ENCODE data around the gene PKD1.
A peak's percentile ranks its signal among the peaks of the same experiment; 100 is the strongest.

The PKD1 gene

GRCh38 chr16:2042171-2042985, 93.3 kb downstream of the PKD1 start:
- in situ Hi-C loops (cut with HindIII; ENCODE audit: low sequenced_read_pairs) = no loop called here
- H3K4me3 ChIP-seq (ENCODE audit: low read depth, low read length) = no peak overlapping the region
- TF ChIP-seq, protein P1, sequence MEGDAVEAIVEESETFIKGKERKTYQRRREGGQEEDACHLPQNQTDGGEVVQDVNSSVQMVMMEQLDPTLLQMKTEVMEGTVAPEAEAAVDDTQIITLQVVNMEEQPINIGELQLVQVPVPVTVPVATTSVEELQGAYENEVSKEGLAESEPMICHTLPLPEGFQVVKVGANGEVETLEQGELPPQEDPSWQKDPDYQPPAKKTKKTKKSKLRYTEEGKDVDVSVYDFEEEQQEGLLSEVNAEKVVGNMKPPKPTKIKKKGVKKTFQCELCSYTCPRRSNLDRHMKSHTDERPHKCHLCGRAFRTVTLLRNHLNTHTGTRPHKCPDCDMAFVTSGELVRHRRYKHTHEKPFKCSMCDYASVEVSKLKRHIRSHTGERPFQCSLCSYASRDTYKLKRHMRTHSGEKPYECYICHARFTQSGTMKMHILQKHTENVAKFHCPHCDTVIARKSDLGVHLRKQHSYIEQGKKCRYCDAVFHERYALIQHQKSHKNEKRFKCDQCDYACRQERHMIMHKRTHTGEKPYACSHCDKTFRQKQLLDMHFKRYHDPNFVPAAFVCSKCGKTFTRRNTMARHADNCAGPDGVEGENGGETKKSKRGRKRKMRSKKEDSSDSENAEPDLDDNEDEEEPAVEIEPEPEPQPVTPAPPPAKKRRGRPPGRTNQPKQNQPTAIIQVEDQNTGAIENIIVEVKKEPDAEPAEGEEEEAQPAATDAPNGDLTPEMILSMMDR (IDR thresholded peaks at IDR 0.05; ENCODE audit: low read depth, low read length) = no peak
- no peak for DNase-seq (ENCODE audit: low read depth, low spot score)

DNA sequence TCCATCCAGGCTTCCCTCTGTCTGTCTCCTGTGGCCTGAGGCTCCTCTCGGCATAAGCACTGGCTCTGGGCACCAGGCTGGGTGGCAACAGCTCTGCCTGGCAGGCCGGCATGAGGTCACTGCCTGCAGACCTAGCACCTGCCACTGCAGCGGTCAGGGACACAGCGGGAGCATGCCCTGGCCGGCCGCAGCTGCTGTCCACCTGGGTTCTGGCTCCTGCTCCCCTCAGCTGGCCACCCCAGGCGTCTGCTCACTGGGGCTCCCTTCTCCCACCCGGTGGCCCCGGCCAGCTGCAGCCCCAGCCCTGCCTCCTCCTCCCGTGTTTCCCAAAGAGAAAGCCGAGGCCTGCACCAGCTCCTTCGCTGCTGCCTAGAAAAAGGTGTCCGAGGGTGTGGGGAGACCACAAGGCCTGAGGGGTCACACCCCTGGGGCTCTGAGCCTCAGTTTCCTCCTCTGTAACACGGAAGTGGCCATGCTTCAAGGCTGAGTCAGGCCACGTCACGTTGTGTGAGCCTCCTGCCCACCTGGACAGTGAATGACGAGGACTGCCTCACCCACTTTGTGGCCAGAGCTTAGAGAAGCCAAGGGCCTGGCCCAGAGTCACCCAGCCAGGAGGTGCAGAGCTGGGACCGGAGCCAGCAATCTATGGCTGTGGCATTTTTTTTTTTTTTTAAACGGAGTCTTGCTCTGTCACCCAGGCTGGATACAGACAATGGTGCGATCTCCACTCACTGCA, 94.7 kb downstream of the PKD1 start:
- DNase-seq (ENCODE audit: low read depth, low spot score) = peak; percentile 43
- TF ChIP-seq, protein P1 (IDR thresholded peaks at IDR 0.05; ENCODE audit: low read depth, low read length) = no peak
- in situ Hi-C loops (cut with HindIII; ENCODE audit: low sequenced_read_pairs) = no loop called here
- H3K4me3 ChIP-seq (ENCODE audit: low read depth, low read length) = no peak overlapping the region

DNA sequence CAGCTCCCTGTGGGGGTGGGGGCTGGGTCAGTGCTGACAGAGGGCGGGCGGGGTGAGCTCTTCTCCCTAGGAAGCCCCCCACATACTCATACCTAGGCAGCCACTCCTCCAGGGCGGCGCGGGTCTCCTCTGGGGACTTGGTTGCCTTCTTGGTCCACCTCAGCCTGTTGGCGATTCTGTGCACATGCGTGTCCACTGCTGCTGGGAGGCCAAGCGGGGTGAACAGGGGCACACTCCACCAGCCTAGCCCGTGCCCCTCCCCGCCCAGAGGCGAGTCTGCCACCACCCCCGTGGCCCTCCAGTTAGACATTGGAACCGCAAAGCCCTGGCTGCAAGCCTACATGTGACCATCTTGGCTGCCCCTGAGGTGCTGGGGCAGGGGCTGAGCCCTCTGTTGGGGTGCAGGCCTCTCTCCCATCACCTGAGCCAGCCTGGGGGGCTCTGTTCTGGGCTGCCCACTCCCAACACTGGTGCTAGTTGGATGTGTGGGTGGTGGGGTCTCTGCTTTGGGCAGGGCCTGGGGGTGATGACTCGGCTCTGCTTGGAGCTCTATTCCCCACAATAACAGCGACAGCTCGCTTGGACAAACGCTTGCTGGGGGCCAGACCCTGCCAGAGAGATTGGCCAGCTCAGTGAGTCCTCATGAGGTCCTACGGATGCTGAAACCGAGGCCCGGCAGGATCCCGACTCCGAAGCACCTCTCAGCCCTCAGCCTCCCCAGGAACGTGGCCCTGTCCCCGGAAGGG, 95.5 kb downstream of the PKD1 start:
- no peak overlapping the region for H3K4me3 ChIP-seq (ENCODE audit: low read depth, low read length)
- no peak for DNase-seq (ENCODE audit: low read depth, low spot score)
- TF ChIP-seq, protein P1 (IDR thresholded peaks at IDR 0.05; ENCODE audit: low read depth, low read length) = no peak
- in situ Hi-C loops (cut with HindIII; ENCODE audit: low sequenced_read_pairs) = no loop called here

- peak; percentile 62 for DNase-seq (ENCODE audit: low read depth, low spot score)
- in situ Hi-C loops (cut with HindIII; ENCODE audit: low sequenced_read_pairs) = no loop called here
- TF ChIP-seq, protein P1 (IDR thresholded peaks at IDR 0.05; ENCODE audit: low read depth, low read length) = no peak
- H3K4me3 ChIP-seq (ENCODE audit: low read depth, low read length) = no peak overlapping the region
Measured at GRCh38 chr16:2039274-2040031, 96.2 kb downstream of the PKD1 start.
